ENCODE measurements around the gene SOX30.
"Not testable (repeated sequence)": the region's sequence is repeated elsewhere in the genome, so short reads cannot be mapped to it uniquely, and the experiment has no call there.

DNA sequence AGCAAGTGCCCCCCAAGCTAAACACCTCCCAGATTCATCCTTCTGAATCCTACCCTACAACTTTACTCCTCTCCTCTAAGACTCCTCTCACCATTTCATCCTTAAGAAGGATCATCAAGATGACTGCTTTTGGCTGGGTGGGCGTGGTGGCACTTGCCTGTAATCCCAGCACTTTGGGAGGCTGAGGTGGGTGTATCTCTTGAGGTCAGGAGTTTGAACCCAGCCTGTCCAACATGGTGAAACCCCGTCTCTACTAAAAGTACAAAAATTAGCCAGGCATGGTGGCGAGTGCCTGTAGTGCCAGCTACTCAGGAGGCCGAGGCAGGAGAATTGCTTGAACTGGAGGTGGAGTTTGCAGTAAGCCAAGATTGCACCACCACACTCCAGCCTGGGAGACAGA lies 22.1 kb upstream of the SOX30 start:
- TF ChIP-seq, protein P1, sequence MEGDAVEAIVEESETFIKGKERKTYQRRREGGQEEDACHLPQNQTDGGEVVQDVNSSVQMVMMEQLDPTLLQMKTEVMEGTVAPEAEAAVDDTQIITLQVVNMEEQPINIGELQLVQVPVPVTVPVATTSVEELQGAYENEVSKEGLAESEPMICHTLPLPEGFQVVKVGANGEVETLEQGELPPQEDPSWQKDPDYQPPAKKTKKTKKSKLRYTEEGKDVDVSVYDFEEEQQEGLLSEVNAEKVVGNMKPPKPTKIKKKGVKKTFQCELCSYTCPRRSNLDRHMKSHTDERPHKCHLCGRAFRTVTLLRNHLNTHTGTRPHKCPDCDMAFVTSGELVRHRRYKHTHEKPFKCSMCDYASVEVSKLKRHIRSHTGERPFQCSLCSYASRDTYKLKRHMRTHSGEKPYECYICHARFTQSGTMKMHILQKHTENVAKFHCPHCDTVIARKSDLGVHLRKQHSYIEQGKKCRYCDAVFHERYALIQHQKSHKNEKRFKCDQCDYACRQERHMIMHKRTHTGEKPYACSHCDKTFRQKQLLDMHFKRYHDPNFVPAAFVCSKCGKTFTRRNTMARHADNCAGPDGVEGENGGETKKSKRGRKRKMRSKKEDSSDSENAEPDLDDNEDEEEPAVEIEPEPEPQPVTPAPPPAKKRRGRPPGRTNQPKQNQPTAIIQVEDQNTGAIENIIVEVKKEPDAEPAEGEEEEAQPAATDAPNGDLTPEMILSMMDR (IDR thresholded peaks at IDR 0.05), result not testable (repeated sequence)
- not testable (repeated sequence) for TF ChIP-seq POLR2A (IDR thresholded peaks at IDR 0.05)

Measured in esophagus squamous epithelium (tissue), 4 donors.